GM18526 (cell line): Measurements from ENCODE around the gene ZMYM5.

ENCODE experiments used
- POLR2A ChIP-seq: IDR thresholded peaks from 3 replicates; pipeline ENCODE4 v1.6.1; 2011; ENCODE audit not compliant: insufficient read length; ENCODE audit errors: extremely low read depth

Gene ZMYM5

GRCh38 chr13:19863323-19864023 lies at the start of gene ZMYM5:
Gene ZMYM5, minus strand, starts transcription at chr13:19863649. Its CDS starts 11,469 bp downstream, at chr13:19852180.
- TF ChIP-seq POLR2A: peak; percentile 61

GRCh38 chr13:19910336-19911072 lies 47.1 kb upstream of the ZMYM5 start:
- TF ChIP-seq POLR2A: no peak

- TF ChIP-seq POLR2A: no peak
Measured at GRCh38 chr13:19908350-19908986, 45.0 kb upstream of the ZMYM5 start.

- no peak for TF ChIP-seq POLR2A
Measured at GRCh38 chr13:19890030-19890429, 26.6 kb upstream of the ZMYM5 start.

GRCh38 chr13:19888799-19889198 lies 25.4 kb upstream of the ZMYM5 start:
- no peak for TF ChIP-seq POLR2A

GRCh38 chr13:19882231-19882630 lies 18.8 kb upstream of the ZMYM5 start:
- no peak for TF ChIP-seq POLR2A

- TF ChIP-seq POLR2A: no peak
Measured at GRCh38 chr13:19881641-19882040, 18.2 kb upstream of the ZMYM5 start.

GRCh38 chr13:19864746-19865309 lies 1.4 kb upstream of the ZMYM5 start:
- peak; percentile 4 for TF ChIP-seq POLR2A

GRCh38 chr13:19864024-19864745 lies 736 bp upstream of the ZMYM5 start:
- TF ChIP-seq POLR2A: peak; percentile 50

- TF ChIP-seq POLR2A: no peak
Measured at GRCh38 chr13:19862481-19863313, 752 bp downstream of the ZMYM5 start.

- TF ChIP-seq POLR2A: no peak
Measured at GRCh38 chr13:19861762-19862161, 1.7 kb downstream of the ZMYM5 start.

- TF ChIP-seq POLR2A: no peak
Measured at GRCh38 chr13:19860884-19861655, 2.4 kb downstream of the ZMYM5 start.

GRCh38 chr13:19852766-19853165 lies 10.7 kb downstream of the ZMYM5 start:
- TF ChIP-seq POLR2A: no peak

- TF ChIP-seq POLR2A: no peak
Measured at GRCh38 chr13:19845758-19846157, 17.7 kb downstream of the ZMYM5 start.

GRCh38 chr13:19838865-19839275 lies 24.6 kb downstream of the ZMYM5 start:
- TF ChIP-seq POLR2A: no peak
